Mesendoderm (in vitro differentiated cells): ENCODE measurements around the gene SYCE3. TPM values are rescaled to one million over a fixed set of nuclear protein-coding genes. Genes with fewer than 3 reads are reported as not detected.

Source experiments
- DNase-seq: peaks from one replicate; pipeline ENCODE4 v3.0.0; 2013
- H2AK5ac ChIP-seq: 2 replicates; pipeline ENCODE4 v1.6.1; 2013; ENCODE audit warnings: low read length, inconsistent platforms
- H2BK120ac ChIP-seq: 2 replicates; pipeline ENCODE4 v1.6.1; 2013; ENCODE audit warnings: low read depth, mild to moderate bottlenecking, low read length, moderate library complexity, mixed read lengths
- H2BK15ac ChIP-seq: replicated peaks from 2 replicates; pipeline ENCODE4 v1.6.1; 2013; ENCODE audit warnings: low read depth, mild to moderate bottlenecking, moderate library complexity
- H2BK5ac ChIP-seq: 2 replicates; pipeline ENCODE4 v1.6.1; 2013; ENCODE audit warnings: low read length, inconsistent platforms
- H3K18ac ChIP-seq: 2 replicates; pipeline ENCODE4 v1.6.1; 2013; ENCODE audit warnings: mild to moderate bottlenecking, low read length, mixed read lengths
- H3K23ac ChIP-seq: one replicate; pipeline ENCODE4 v1.6.1; 2013; ENCODE audit warnings: low read length
- H3K27ac ChIP-seq: 2 replicates; pipeline ENCODE4 v1.5.1; 2013; ENCODE audit warnings: low read depth, mild to moderate bottlenecking, inconsistent platforms, low read length, moderate library complexity
- H3K27me3 ChIP-seq: 2 replicates; pipeline ENCODE4 v1.6.1; 2013; ENCODE audit warnings: low read length, control low read depth, mild to moderate bottlenecking, inconsistent platforms; ENCODE audit not compliant: insufficient read depth, poor library complexity
- H3K36me3 ChIP-seq: 2 replicates; pipeline ENCODE4 v1.6.1; 2013; ENCODE audit warnings: low read length, inconsistent platforms; ENCODE audit not compliant: control insufficient read depth, insufficient read depth
- H3K4ac ChIP-seq: one replicate; pipeline ENCODE4 v1.6.1; 2013; ENCODE audit warnings: low read depth, mild to moderate bottlenecking, low read length, moderate library complexity
- H3K4me1 ChIP-seq: 2 replicates; pipeline ENCODE4 v1.6.1; 2013; ENCODE audit warnings: low read depth, low read length, inconsistent platforms; ENCODE audit not compliant: control insufficient read depth
- H3K4me2 ChIP-seq: 2 replicates; pipeline ENCODE4 v1.6.1; 2013; ENCODE audit warnings: low read length
- H3K4me3 ChIP-seq: 2 replicates; pipeline ENCODE4 v1.5.1; 2013; ENCODE audit warnings: mild to moderate bottlenecking, low read length
- H3K56ac ChIP-seq: one replicate; pipeline ENCODE4 v1.6.1; 2013; ENCODE audit warnings: low read length
- H3K79me1 ChIP-seq: 2 replicates; pipeline ENCODE4 v1.6.1; 2013; ENCODE audit warnings: low read length, inconsistent platforms
- H3K79me2 ChIP-seq: 2 replicates; pipeline ENCODE4 v1.6.1; 2013; ENCODE audit warnings: mild to moderate bottlenecking, low read length; ENCODE audit not compliant: control insufficient read depth, insufficient read depth
- H3K9ac ChIP-seq: 2 replicates; pipeline ENCODE4 v1.6.1; 2013; ENCODE audit warnings: low read length, inconsistent platforms
- H4K5ac ChIP-seq: one replicate; pipeline ENCODE4 v1.6.1; 2013; ENCODE audit warnings: low read length
- H4K8ac ChIP-seq: one replicate; pipeline ENCODE4 v1.6.1; 2013; ENCODE audit warnings: low read depth, mild to moderate bottlenecking, control low read depth, low read length, moderate library complexity
- WGBS: extraction: QIAGEN DNeasy Blood & Tissue Kit; methylation state at CpG from one replicate; pipeline ENCODE4 v1.1.7; 2013; ENCODE audit warnings: low lambda C conversion rate, missing lambda C conversion rate; ENCODE audit not compliant: insufficient coverage; ENCODE audit errors: extremely low coverage; 5-methylcytosine and 5-hydroxymethylcytosine counted together
- polyA plus RNA-seq, 2 experiments: library from polyadenylated mRNA; stranded (reverse); fragments of 200-250 nt; gene quantifications; one replicate each; pipeline ENCODE4 v1.2.3, GENCODE V29; 2013

The SYCE3 gene
- 0.21 TPM for polyA plus RNA-seq (2013, experiment 1 of 2)
- polyA plus RNA-seq (2013, experiment 2 of 2): 0.22 TPM

GRCh38 chr22:50562523-50563412 is at the start of gene SYCE3:
TSS of gene SYCE3 (minus strand) at chr22:50562919. CDS start at chr22:50556405, 6,514 bp downstream.
- DNase-seq: peak; percentile 96
- Histone ChIP-seq H2BK5ac (no peak within 1 kb of the TSS), H3K9ac (peak within 1 kb of the TSS; percentile 76), H3K27ac (no peak within 1 kb of the TSS), H4K5ac (no peak within 1 kb of the TSS), H3K79me2 (no peaks in the 10 kb centered on the region), H3K27me3 (no peaks in the 10 kb centered on the region), H3K4me2 (peak within 1 kb of the TSS; percentile 99), H3K36me3 (no peaks in the 10 kb centered on the region), H3K79me1 (no peaks in the 10 kb centered on the region), H3K4me1 (no peaks in the 10 kb centered on the region), H2BK120ac (no peak within 1 kb of the TSS), H4K8ac (no peak within 1 kb of the TSS), H3K23ac (no peak within 1 kb of the TSS), H3K4ac (no peak within 1 kb of the TSS), H2BK15ac (no peak within 1 kb of the TSS), H3K18ac (no peak within 1 kb of the TSS), H3K56ac (peak within 1 kb of the TSS; percentile 84), H3K4me3 (peak within 1 kb of the TSS; percentile 70), H2AK5ac (no peak within 1 kb of the TSS)
- WGBS: no CpG with 5 or more reads among the region's 61 CpGs

- H3K23ac ChIP-seq: no peak overlapping the region
- no peak overlapping the region for H3K4me2 ChIP-seq
- no peaks in the 10 kb centered on the region for H3K27me3 ChIP-seq
- no peaks in the 10 kb centered on the region for H3K36me3 ChIP-seq
- H2BK15ac ChIP-seq: no peak overlapping the region
- H3K18ac ChIP-seq: no peak overlapping the region
- no peak overlapping the region for H4K5ac ChIP-seq
- H3K79me1 ChIP-seq: no peaks in the 10 kb centered on the region
- WGBS: no CpG with 5 or more reads among the region's 6 CpGs
- no peak overlapping the region for H2AK5ac ChIP-seq
- no peak overlapping the region for H2BK5ac ChIP-seq
- no peak for DNase-seq
- H2BK120ac ChIP-seq: no peak overlapping the region
- H3K27ac ChIP-seq: no peak overlapping the region
- no peak overlapping the region for H3K4me3 ChIP-seq
- no peaks in the 10 kb centered on the region for H3K79me2 ChIP-seq
- H3K4ac ChIP-seq: no peak overlapping the region
- H3K4me1 ChIP-seq: no peaks in the 10 kb centered on the region
- H4K8ac ChIP-seq: no peak overlapping the region
- no peak overlapping the region for H3K9ac ChIP-seq
- no peak overlapping the region for H3K56ac ChIP-seq
Observed at GRCh38 chr22:50612168-50612527, 49.4 kb upstream of the SYCE3 start.

GRCh38 chr22:50611341-50612060 is 48.8 kb upstream of the SYCE3 start:
- no peak overlapping the region for H3K4me2 ChIP-seq
- H2BK15ac ChIP-seq: no peak overlapping the region
- no peak overlapping the region for H3K18ac ChIP-seq
- H4K5ac ChIP-seq: no peak overlapping the region
- H3K79me2 ChIP-seq: no peaks in the 10 kb centered on the region
- H3K9ac ChIP-seq: no peak overlapping the region
- no peak overlapping the region for H2BK5ac ChIP-seq
- no peak overlapping the region for H2BK120ac ChIP-seq
- H3K56ac ChIP-seq: no peak overlapping the region
- no peaks in the 10 kb centered on the region for H3K4me1 ChIP-seq
- H3K23ac ChIP-seq: no peak overlapping the region
- H2AK5ac ChIP-seq: no peak overlapping the region
- H3K36me3 ChIP-seq: no peaks in the 10 kb centered on the region
- H3K79me1 ChIP-seq: no peaks in the 10 kb centered on the region
- no peak overlapping the region for H4K8ac ChIP-seq
- no peak overlapping the region for H3K4ac ChIP-seq
- H3K4me3 ChIP-seq: no peak overlapping the region
- no peak for DNase-seq
- WGBS: no CpG with 5 or more reads among the region's 26 CpGs
- H3K27me3 ChIP-seq: no peaks in the 10 kb centered on the region
- H3K27ac ChIP-seq: no peak overlapping the region

GRCh38 chr22:50610581-50610980 is 47.9 kb upstream of the SYCE3 start:
- H2BK15ac ChIP-seq: no peak overlapping the region
- DNase-seq: no peak
- no peaks in the 10 kb centered on the region for H3K4me1 ChIP-seq
- no peak overlapping the region for H3K18ac ChIP-seq
- no peaks in the 10 kb centered on the region for H3K36me3 ChIP-seq
- no CpG with 5 or more reads among the region's 17 CpGs for WGBS
- H2BK5ac ChIP-seq: no peak overlapping the region
- H3K4me2 ChIP-seq: no peak overlapping the region
- no peaks in the 10 kb centered on the region for H3K79me1 ChIP-seq
- H4K5ac ChIP-seq: no peak overlapping the region
- H3K4ac ChIP-seq: no peak overlapping the region
- H2AK5ac ChIP-seq: no peak overlapping the region
- H3K4me3 ChIP-seq: no peak overlapping the region
- H3K27ac ChIP-seq: no peak overlapping the region
- no peaks in the 10 kb centered on the region for H3K79me2 ChIP-seq
- H3K56ac ChIP-seq: no peak overlapping the region
- H3K27me3 ChIP-seq: no peaks in the 10 kb centered on the region
- no peak overlapping the region for H3K9ac ChIP-seq
- H4K8ac ChIP-seq: no peak overlapping the region
- H2BK120ac ChIP-seq: no peak overlapping the region
- no peak overlapping the region for H3K23ac ChIP-seq

- no peak overlapping the region for H3K56ac ChIP-seq
- no CpG with 5 or more reads among the region's 11 CpGs for WGBS
- H3K27me3 ChIP-seq: no peaks in the 10 kb centered on the region
- no peak overlapping the region for H2BK120ac ChIP-seq
- no peaks in the 10 kb centered on the region for H3K79me1 ChIP-seq
- no peak overlapping the region for H3K27ac ChIP-seq
- no peak overlapping the region for H4K5ac ChIP-seq
- H3K36me3 ChIP-seq: no peaks in the 10 kb centered on the region
- H2AK5ac ChIP-seq: no peak overlapping the region
- H3K4me3 ChIP-seq: no peak overlapping the region
- no peak overlapping the region for H4K8ac ChIP-seq
- H3K23ac ChIP-seq: no peak overlapping the region
- H3K9ac ChIP-seq: no peak overlapping the region
- no peaks in the 10 kb centered on the region for H3K79me2 ChIP-seq
- H2BK15ac ChIP-seq: no peak overlapping the region
- H2BK5ac ChIP-seq: no peak overlapping the region
- no peak for DNase-seq
- no peaks in the 10 kb centered on the region for H3K4me1 ChIP-seq
- H3K18ac ChIP-seq: no peak overlapping the region
- H3K4ac ChIP-seq: no peak overlapping the region
- H3K4me2 ChIP-seq: no peak overlapping the region
Observed at GRCh38 chr22:50610041-50610451, 47.3 kb upstream of the SYCE3 start.
